ENCODE data around the gene EPB41L5.

DNA sequence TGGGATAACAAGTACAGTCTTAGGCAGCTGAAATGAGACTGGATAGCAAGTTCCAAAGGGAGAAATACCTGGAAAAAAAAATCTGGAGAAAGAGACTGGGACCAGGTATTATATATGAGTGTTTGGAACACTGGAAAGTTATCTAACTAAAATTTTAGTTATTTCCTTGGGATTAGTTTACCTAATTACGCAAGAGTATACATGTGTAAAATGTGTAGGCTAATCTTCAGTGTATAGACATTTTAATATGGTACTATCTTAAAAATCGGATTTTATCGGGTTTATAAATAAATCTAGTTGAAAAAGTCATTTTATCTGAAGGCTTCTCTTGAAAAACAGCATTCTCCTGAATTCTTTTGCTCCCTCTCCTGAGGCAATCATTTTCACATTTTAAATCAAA lies 3.9 kb downstream of the EPB41L5 start:
- TF ChIP-seq, protein P1, sequence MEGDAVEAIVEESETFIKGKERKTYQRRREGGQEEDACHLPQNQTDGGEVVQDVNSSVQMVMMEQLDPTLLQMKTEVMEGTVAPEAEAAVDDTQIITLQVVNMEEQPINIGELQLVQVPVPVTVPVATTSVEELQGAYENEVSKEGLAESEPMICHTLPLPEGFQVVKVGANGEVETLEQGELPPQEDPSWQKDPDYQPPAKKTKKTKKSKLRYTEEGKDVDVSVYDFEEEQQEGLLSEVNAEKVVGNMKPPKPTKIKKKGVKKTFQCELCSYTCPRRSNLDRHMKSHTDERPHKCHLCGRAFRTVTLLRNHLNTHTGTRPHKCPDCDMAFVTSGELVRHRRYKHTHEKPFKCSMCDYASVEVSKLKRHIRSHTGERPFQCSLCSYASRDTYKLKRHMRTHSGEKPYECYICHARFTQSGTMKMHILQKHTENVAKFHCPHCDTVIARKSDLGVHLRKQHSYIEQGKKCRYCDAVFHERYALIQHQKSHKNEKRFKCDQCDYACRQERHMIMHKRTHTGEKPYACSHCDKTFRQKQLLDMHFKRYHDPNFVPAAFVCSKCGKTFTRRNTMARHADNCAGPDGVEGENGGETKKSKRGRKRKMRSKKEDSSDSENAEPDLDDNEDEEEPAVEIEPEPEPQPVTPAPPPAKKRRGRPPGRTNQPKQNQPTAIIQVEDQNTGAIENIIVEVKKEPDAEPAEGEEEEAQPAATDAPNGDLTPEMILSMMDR (IDR thresholded peaks at IDR 0.05; ENCODE audit: insufficient read depth, low read depth, low read length), result no peak
- TF ChIP-seq EZH2 (IDR thresholded peaks at IDR 0.05; ENCODE audit: insufficient read depth, low read length), result no peak
